HFFc6 (cell line): Measurements from ENCODE around the gene KRTAP5-8. TPM values are rescaled to one million over a fixed set of nuclear protein-coding genes. Genes with fewer than 3 reads are reported as not detected.
A peak's percentile ranks its signal among the peaks of the same experiment; 100 is the strongest.
"Not testable (repeated sequence)": the region's sequence is repeated elsewhere in the genome, so short reads cannot be mapped to it uniquely, and the experiment has no call there.

ENCODE experiments used
- DNase-seq: peaks from one replicate; pipeline ENCODE4 v3.0.0-alpha.2; 2018
- H3K27ac Mint-ChIP-seq: 2 replicates; pipeline ENCODE4 v1.8.0; 2020; ENCODE audit warnings: mild to moderate bottlenecking, mixed read lengths
- H3K27me3 Mint-ChIP-seq: 2 replicates; pipeline ENCODE4 v1.8.0; 2021; ENCODE audit warnings: mild to moderate bottlenecking, moderate library complexity, mixed read lengths; ENCODE audit not compliant: insufficient read depth
- H3K36me3 Mint-ChIP-seq: 2 replicates; pipeline ENCODE4 v1.8.0; 2021; ENCODE audit warnings: low read depth, mixed read lengths
- H3K4me1 Mint-ChIP-seq: 2 replicates; pipeline ENCODE4 v1.8.0; 2020; ENCODE audit warnings: low read depth, mixed read lengths
- H3K4me3 Mint-ChIP-seq: 2 replicates; pipeline ENCODE4 v1.8.0; 2020; ENCODE audit warnings: mild to moderate bottlenecking, moderate library complexity, mixed read lengths
- H3K9me3 Mint-ChIP-seq: 2 replicates; pipeline ENCODE4 v1.8.0; 2020; ENCODE audit warnings: mild to moderate bottlenecking, mixed read lengths
- CTCF ChIP-seq: fragments of 200-600 bp; sonication (generic); IDR thresholded peaks from 2 replicates; pipeline ENCODE4 v1.5.0; 2021; ENCODE audit warnings: antibody characterized with exemption, mild to moderate bottlenecking
- total RNA-seq, 6 experiments: library from RNA; stranded (reverse); fragmentation: NEBNext Ultra II Directional; extraction: Animal tissue kit (Norgen Biotek cat#: 25700); gene quantifications; 2 replicates in 1 of 6; 3 replicates in 5 of 6; pipeline ENCODE4 v1.2.3, GENCODE V29; 2021

Gene KRTAP5-8
- total RNA-seq, 6 experiments from 2014 or later = not detected

- no peaks in the 10 kb centered on the region; the same call in 1 of the 2 replicates for H3K9me3 Mint-ChIP-seq
- TF ChIP-seq CTCF = no peak
- H3K36me3 Mint-ChIP-seq = no peaks in the 10 kb centered on the region
- H3K27ac Mint-ChIP-seq = no peak overlapping the region
- DNase-seq = no peak
- no peak overlapping the region for H3K4me3 Mint-ChIP-seq
- H3K27me3 Mint-ChIP-seq = peaks cover 21% of the 10 kb centered on the region
- H3K4me1 Mint-ChIP-seq = peaks cover 9% of the 10 kb centered on the region
Observed at GRCh38 chr11:71562120-71562519, 24.3 kb downstream of the KRTAP5-8 start.

- Mint-ChIP-seq H3K9me3 (no peaks in the 10 kb centered on the region; the same call in 1 of the 2 replicates), H3K27me3 (peaks cover 26% of the 10 kb centered on the region), H3K27ac (no peak overlapping the region), H3K4me3 (no peak overlapping the region), H3K4me1 (peaks cover 9% of the 10 kb centered on the region), H3K36me3 (no peaks in the 10 kb centered on the region)
- TF ChIP-seq CTCF = peak; percentile 70
- DNase-seq = peak; percentile 80
Observed at GRCh38 chr11:71563406-71563805, 25.6 kb downstream of the KRTAP5-8 start.

- no peak for DNase-seq
- no peak for TF ChIP-seq CTCF
- peaks cover 25% of the 10 kb centered on the region for H3K27me3 Mint-ChIP-seq
- no peak overlapping the region for H3K4me3 Mint-ChIP-seq
- H3K27ac Mint-ChIP-seq = no peak overlapping the region
- H3K4me1 Mint-ChIP-seq = peaks cover 17% of the 10 kb centered on the region
- H3K9me3 Mint-ChIP-seq = no peaks in the 10 kb centered on the region; the same call in 1 of the 2 replicates
- no peaks in the 10 kb centered on the region for H3K36me3 Mint-ChIP-seq
Observed at GRCh38 chr11:71564430-71564829, 26.6 kb downstream of the KRTAP5-8 start.

GRCh38 chr11:71565263-71565662 lies 27.4 kb downstream of the KRTAP5-8 start, which contains the start of gene KRTAP5-10:
KRTAP5-10 (plus strand) TSS chr11:71565563; CDS start chr11:71565588, 25 bp downstream.
- Mint-ChIP-seq H3K27ac (no peak within 1 kb of the TSS), H3K4me3 (no peak within 1 kb of the TSS), H3K36me3 (no peaks in the 10 kb centered on the region), H3K27me3 (peaks cover 23% of the 10 kb centered on the region), H3K4me1 (peaks cover 17% of the 10 kb centered on the region), H3K9me3 (no peaks in the 10 kb centered on the region; the same call in 1 of the 2 replicates)
- DNase-seq = no peak
- TF ChIP-seq CTCF = no peak

GRCh38 chr11:71566081-71566620 lies 28.3 kb downstream of the KRTAP5-8 start:
- no peak for DNase-seq
- no peak for TF ChIP-seq CTCF
- H3K36me3 Mint-ChIP-seq = no peaks in the 10 kb centered on the region
- no peak overlapping the region for H3K27ac Mint-ChIP-seq
- peaks cover 17% of the 10 kb centered on the region for H3K4me1 Mint-ChIP-seq
- no peak overlapping the region for H3K4me3 Mint-ChIP-seq
- no peaks in the 10 kb centered on the region; the same call in 1 of the 2 replicates for H3K9me3 Mint-ChIP-seq
- H3K27me3 Mint-ChIP-seq = peaks cover 29% of the 10 kb centered on the region

GRCh38 chr11:71566626-71567599 lies 29.1 kb downstream of the KRTAP5-8 start:
- Mint-ChIP-seq H3K27me3 (peaks cover 29% of the 10 kb centered on the region), H3K4me1 (peaks cover 17% of the 10 kb centered on the region)
- not testable (repeated sequence) for H3K27ac Mint-ChIP-seq, H3K36me3 Mint-ChIP-seq, H3K4me3 Mint-ChIP-seq, DNase-seq, H3K9me3 Mint-ChIP-seq

GRCh38 chr11:71567633-71568032 lies 29.8 kb downstream of the KRTAP5-8 start:
- H3K9me3 Mint-ChIP-seq, H3K36me3 Mint-ChIP-seq, H3K27ac Mint-ChIP-seq, DNase-seq, H3K4me3 Mint-ChIP-seq: not testable (repeated sequence)
- H3K27me3 Mint-ChIP-seq = peaks cover 31% of the 10 kb centered on the region
- peaks cover 17% of the 10 kb centered on the region for H3K4me1 Mint-ChIP-seq
